Pancreas (tissue), 10 donors: Measurements from ENCODE around the gene SORCS2. TPM values are rescaled to one million over a fixed set of nuclear protein-coding genes. Genes with fewer than 3 reads are reported as not detected.

Experiments
- ATAC-seq, 4 donors: fragments of 200-7000 bp; cut with Tn5 transposase; one replicate each; pipeline versions ENCODE4 v1.8.0 to v1.9.1; 2020; ENCODE audit warnings: mild to moderate bottlenecking in 4 of 4, moderate library complexity in 4 of 4
- DNase-seq, 6 donors: peaks; one replicate each; pipeline ENCODE4 v3.0.0-alpha.2; 2020
- FAIRE-seq: peaks from 2 replicates; lab custom pipeline; 2012; peaks lifted over from hg19 to GRCh38; lab: Jason Lieb, UNC
- H3K27ac ChIP-seq, 4 donors: fragments of 200-600 bp; sonication (generic); 1 replicate in 3 of 4; 2 replicates in 1 of 4; pipeline versions ENCODE4 v1.5.0 to v1.8.0; 2020
- H3K27me3 ChIP-seq, 4 donors: fragments of 200-600 bp; one replicate each; pipeline ENCODE4 v1.8.0; 2021
- H3K36me3 ChIP-seq, 3 donors: fragments of 200-600 bp; sonication (generic) in 1 of 3; one replicate each; pipeline versions ENCODE4 v1.5.0 to v1.8.0; 2020 to 2021
- H3K4me1 ChIP-seq, 3 donors: fragments of 200-600 bp; one replicate each; pipeline ENCODE4 v1.8.0; 2021
- H3K4me3 ChIP-seq, 4 donors: fragments of 200-600 bp; sonication (generic) in 2 of 4; one replicate each; pipeline versions ENCODE4 v1.5.0 to v1.8.0; 2020 to 2021
- H3K9me3 ChIP-seq, 4 donors: fragments of 200-600 bp; one replicate each; pipeline ENCODE4 v1.8.0; 2021
- WGBS, 2 donors: extraction: QIAGEN DNeasy Blood & Tissue Kit; methylation state at CpG; one replicate each; pipeline ENCODE4 v1.1.7; 2013; 5-methylcytosine and 5-hydroxymethylcytosine counted together
- intact Hi-C, 3 donors: fragments of 100-400 bp; cut with DNase I; formaldehyde crosslinking; loops; one replicate each; pipeline versions ENCODE4 v1.11.1 to v1.14.2; 2022
- polyA plus RNA-seq, 2 donors: library from polyadenylated mRNA; stranded (reverse); fragments of 200-250 nt; gene quantifications; one replicate each; pipeline ENCODE4 v1.2.3, GENCODE V29; 2013
- total RNA-seq, 6 donors: library from RNA; stranded (reverse); fragmentation: NEBNext Ultra II Directional in 4 of 6; extraction: Animal tissue kit (Norgen Biotek cat#: 25700) in 4 of 6; gene quantifications; one replicate each; pipeline versions ENCODE4 v1.2.1 to v1.2.4, GENCODE V29; 2021 to 2023
- TF ChIP-seq, protein P1 (sequence below), 4 donors: fragments of 200-600 bp; sonication (generic) in 3 of 4; IDR thresholded peaks; one replicate each; pipeline versions ENCODE4 v1.5.0 to v1.8.0; 2021; ENCODE audit warnings: antibody characterized with exemption in 4 of 4
- donor health status: healthy with polysubstance abuse.
- donor health status: DM: no; HTN: no; CAD: no; lungs with moderate emphysema.
- donor health status: DM: no; HTN: no; CAD: no.
- donor health status: control.
- donor health status: control.
- donor health status: Bipolar disorder and iron deficiency.
- donor health status: DM: yes; HTN: yes; CAD: no.
- donor health status: DM: no; HTN: no; CAD: no.
- donor health status: DM: no; HTN: no; CAD: no.
- donor health status: DM: yes; HTN: yes; CAD: no.

Gene SORCS2
- total and polyA plus RNA-seq, 8 donors: 0.14 to 1.7 (median 0.42) TPM

DNA sequence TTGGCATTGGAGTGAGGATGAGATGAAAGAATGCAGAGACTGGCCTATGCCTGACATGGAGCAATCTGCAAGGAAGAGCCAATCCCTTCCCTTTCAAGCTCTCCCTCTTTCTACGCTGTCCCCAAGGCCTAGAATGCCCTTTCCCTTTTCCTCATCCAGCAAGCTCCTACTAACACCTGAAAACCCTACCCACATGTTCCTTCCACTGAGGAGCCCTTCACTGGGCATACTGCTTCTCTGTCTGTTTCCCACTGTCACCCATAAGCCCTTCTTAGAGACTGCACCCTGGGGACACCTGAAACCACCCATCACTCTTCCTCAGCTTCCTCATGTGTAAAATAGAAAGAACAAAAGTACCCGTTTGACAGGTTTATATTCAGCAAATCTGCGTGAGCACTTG, 492.0 kb downstream of the SORCS2 start:
- ATAC-seq (no peak), FAIRE-seq (no peak), DNase-seq (no peak)
- intact Hi-C loops: no loop called here
- TF ChIP-seq, protein P1, sequence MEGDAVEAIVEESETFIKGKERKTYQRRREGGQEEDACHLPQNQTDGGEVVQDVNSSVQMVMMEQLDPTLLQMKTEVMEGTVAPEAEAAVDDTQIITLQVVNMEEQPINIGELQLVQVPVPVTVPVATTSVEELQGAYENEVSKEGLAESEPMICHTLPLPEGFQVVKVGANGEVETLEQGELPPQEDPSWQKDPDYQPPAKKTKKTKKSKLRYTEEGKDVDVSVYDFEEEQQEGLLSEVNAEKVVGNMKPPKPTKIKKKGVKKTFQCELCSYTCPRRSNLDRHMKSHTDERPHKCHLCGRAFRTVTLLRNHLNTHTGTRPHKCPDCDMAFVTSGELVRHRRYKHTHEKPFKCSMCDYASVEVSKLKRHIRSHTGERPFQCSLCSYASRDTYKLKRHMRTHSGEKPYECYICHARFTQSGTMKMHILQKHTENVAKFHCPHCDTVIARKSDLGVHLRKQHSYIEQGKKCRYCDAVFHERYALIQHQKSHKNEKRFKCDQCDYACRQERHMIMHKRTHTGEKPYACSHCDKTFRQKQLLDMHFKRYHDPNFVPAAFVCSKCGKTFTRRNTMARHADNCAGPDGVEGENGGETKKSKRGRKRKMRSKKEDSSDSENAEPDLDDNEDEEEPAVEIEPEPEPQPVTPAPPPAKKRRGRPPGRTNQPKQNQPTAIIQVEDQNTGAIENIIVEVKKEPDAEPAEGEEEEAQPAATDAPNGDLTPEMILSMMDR (IDR thresholded peaks at IDR 0.05): no peak
- H3K4me1 ChIP-seq: no peaks in the 10 kb centered on the region
- H3K9me3 ChIP-seq: no peaks in the 10 kb centered on the region
- no peaks in the 10 kb centered on the region for H3K36me3 ChIP-seq
- no peak overlapping the region for H3K27ac ChIP-seq
- 57 to 62% methylated on average over 3 of the region's 3 CpGs for WGBS, 2 donors
- H3K27me3 ChIP-seq: no peaks in the 10 kb centered on the region
- no peak overlapping the region for H3K4me3 ChIP-seq

DNA sequence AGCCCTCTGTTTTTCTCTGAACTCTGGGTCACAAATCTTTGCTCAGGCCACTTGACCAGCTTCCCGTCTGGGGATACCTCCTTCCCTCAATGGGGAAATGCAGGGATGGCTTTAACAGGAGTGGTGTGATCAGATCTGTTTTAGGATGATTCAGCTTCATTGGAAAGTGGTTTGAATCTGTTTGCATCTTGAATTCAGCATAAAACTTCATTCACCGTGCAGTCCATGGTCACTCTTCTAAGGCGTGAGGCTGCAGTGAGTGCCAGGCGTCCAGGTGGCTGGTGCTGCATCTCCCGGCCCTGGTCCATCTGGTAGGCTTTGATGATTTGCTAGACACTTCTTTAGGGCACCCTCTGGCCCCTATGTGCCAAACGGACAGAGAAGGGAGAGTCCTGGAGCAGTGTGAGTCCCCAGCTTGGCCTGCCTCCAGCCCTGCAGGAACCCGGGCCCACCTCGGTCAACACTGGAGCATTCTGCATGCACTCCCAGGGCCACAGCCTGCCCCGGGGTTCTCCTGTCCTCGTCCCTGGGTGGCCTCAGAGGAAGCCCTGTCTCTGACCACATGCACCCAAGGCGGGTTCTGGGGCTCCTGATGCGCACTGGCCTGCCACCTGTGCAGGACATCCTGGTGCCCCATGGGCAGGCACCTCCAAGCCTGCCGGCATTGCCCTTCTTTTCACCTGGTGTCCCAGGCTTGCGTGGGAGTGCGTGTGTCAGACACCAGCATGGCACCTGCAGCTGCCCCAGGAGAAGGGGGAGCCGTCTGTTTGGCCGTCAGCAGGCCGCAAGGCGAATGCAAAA, 493.9 kb downstream of the SORCS2 start:
- DNase-seq (peak in 1 of 6 donors; percentile 34), FAIRE-seq (no peak), ATAC-seq (no peak)
- TF ChIP-seq, protein P1 (IDR thresholded peaks at IDR 0.05): no peak
- no peaks in the 10 kb centered on the region for H3K9me3 ChIP-seq
- no peak overlapping the region for H3K4me3 ChIP-seq
- no peak overlapping the region for H3K27ac ChIP-seq
- intact Hi-C loops: no loop called here
- H3K36me3 ChIP-seq: no peaks in the 10 kb centered on the region
- H3K27me3 ChIP-seq: no peaks in the 10 kb centered on the region
- no peaks in the 10 kb centered on the region for H3K4me1 ChIP-seq
- WGBS, 2 donors: 65 to 73% methylated on average over 19 of the region's 19 CpGs

DNA sequence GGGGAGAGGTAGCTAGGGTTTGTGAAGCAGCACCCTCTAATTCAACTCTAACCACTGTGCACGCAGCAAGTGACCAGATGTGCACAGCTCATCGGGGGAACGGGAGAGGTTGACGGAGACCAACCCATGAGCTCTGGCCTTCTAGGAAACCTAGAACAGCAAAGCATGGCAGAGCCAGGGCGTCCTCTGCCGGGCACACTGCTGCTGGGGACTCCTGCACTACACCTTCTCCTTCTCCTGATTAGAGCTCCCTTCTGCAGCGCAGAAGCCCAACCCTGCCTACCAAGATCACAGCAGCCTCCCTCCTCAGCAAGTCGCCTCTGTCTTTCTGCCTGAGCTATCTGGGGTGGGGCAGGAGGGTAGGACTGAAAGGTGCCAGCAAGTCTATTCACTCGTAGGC, 494.7 kb downstream of the SORCS2 start:
- intact Hi-C loops: no loop called here
- DNase-seq (peak in 1 of 6 donors; percentile 28), FAIRE-seq (no peak), ATAC-seq (no peak)
- Histone ChIP-seq H3K27ac (no peak overlapping the region), H3K4me3 (no peak overlapping the region), H3K4me1 (no peaks in the 10 kb centered on the region), H3K9me3 (no peaks in the 10 kb centered on the region), H3K36me3 (no peaks in the 10 kb centered on the region), H3K27me3 (no peaks in the 10 kb centered on the region)
- WGBS, 2 donors: 77 to 82% methylated on average over 9 of the region's 9 CpGs
- TF ChIP-seq, protein P1 (IDR thresholded peaks at IDR 0.05): no peak

DNA sequence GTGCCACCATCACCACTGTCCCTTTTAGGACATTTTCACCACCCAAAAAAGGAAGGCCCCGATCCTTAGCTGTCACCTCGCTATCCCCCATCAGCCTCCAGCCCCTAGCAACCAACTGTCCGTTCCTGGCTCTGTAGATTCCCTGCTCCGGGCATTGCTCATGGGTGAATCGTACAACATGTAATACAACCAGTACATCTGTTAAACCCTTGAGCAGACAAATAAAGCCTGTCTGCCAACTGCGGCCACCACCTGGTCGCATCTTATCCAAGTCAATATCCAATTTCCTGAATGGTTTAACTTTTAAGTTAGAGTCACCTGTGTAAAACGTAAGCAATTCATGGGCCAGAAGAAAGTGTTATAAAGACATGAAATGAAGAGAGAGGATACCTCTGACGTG, 495.5 kb downstream of the SORCS2 start:
- ATAC-seq (no peak), FAIRE-seq (no peak), DNase-seq (no peak)
- TF ChIP-seq, protein P1 (IDR thresholded peaks at IDR 0.05): no peak
- Histone ChIP-seq H3K27me3 (no peaks in the 10 kb centered on the region), H3K4me1 (no peaks in the 10 kb centered on the region), H3K9me3 (no peaks in the 10 kb centered on the region), H3K27ac (no peak overlapping the region), H3K36me3 (no peaks in the 10 kb centered on the region), H3K4me3 (no peak overlapping the region)
- WGBS, 2 donors: 62 to 70% methylated on average over 9 of the region's 9 CpGs
- intact Hi-C loops: no loop called here
